HL-60/S4 treated with retinoic acid at 250 ng/mL for 4 days and 3 days (cell line): ENCODE results near the gene EXOSC1.
"Not testable (repeated sequence)": the region's sequence is repeated elsewhere in the genome, so short reads cannot be mapped to it uniquely, and the experiment has no call there.

Source experiments
- in situ Hi-C: fragments of 300-500 bp; cut with MboI; formaldehyde crosslinking; loops from 2 replicates; pipeline ENCODE4 v1.7.0; 2022; ENCODE audit warnings: low sequenced_read_pairs

EXOSC1 gene, protein sequence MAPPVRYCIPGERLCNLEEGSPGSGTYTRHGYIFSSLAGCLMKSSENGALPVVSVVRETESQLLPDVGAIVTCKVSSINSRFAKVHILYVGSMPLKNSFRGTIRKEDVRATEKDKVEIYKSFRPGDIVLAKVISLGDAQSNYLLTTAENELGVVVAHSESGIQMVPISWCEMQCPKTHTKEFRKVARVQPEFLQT

DNA sequence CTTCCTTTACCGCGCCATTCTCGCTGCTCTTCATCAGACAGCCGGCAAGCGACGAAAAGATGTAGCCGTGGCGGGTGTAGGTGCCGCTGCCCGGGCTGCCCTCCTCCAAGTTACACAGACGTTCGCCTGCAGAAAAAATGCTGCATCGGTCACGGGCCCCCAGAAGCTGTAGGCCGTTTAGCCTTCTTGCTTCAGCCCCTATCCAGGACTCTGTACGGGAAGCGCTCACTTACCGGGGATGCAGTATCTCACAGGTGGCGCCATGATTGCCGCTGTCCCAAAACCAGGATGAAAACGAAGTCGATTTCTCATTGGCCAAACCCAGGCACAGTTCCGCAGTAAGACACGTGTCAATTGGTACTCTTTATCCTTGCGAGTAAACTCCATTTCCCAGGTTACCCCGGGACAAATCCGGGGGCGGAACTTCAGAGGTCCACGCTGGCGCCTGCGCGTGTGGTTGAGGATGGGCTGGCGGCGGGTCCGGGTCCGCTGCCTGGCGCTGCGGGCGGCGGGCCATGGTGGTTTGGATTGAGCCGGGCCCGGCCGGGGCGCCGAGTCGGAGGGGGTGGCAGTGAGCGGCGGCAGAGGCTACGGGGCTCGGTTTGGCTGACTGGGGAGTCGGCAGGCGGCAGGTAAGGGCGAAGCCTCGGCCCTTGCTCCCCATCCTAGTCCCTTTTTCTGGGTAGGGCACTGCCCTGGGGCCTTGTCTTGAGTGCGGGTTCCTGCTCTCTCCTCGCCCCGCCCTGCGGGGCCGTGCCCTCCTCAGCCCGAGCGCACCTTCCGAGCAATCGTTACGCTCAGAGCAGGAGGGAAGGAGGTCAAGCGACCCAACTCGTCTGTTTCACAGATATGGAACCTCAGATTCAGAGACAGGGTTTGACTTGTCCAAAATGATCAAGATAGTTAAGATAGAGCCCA is at the start of gene EXOSC1, which contains the start of gene ZDHHC16:
Gene EXOSC1, minus strand, starts transcription at position 285 of the 918 bp plus-strand sequence. Its CDS starts 21 bp downstream, at position 264.
Gene ZDHHC16, plus strand, starts transcription at position 454 of the 918 bp plus-strand sequence. CDS start 5,501 bp downstream, outside the sequence.
- in situ Hi-C loops, result no loop called here

DNA sequence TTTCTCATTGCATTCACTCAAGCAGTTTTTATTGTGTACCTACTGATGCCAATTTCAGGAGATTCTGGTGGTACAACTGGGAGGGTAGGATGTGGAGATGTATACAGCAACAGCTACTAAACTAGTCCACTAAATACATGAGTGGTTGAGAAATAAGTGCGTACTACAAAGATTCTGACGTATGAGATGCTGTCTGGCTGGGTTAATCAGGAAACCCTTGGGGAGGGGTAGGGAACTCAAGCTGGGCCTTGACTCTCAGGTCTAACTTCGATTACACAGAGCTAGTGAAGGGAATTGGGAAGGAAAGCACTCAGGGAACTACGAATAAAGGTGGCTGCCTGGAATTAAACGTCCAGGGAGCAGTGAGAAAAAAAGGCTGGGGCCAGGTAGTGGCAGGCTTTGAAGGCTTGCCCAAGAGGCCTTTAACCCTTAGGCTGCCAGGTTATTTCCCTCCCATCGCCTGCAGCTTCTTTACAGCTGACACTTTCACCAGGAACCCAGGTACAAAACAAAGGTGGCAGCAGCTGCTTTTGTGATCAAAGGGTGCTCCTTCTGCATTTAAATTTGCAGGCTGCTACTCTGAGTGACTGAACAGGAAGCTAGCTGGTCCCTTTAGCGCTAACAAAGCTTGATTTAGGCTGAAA is 49.2 kb upstream of the EXOSC1 start:
- in situ Hi-C loops, result no loop called here

DNA sequence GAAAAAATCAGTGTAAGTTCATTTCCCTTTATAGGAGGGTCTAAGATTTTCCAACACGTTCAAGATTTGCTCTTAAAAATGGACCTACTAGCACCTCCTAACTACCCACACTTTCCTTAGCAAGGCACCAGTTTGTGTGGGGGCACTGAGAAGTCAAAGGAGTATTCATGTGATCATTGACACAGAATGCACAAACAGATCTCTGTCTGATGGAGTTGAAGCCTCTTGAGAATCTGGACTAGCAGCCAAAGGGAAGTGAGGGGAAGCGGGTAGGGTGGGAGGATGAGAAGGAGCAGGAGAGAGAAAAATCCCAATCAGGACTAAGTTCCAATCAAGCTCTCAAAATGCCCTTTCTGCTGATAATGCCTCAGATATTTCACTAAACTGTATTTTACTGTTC is 48.3 kb upstream of the EXOSC1 start:
- in situ Hi-C loops, result no loop called here

DNA sequence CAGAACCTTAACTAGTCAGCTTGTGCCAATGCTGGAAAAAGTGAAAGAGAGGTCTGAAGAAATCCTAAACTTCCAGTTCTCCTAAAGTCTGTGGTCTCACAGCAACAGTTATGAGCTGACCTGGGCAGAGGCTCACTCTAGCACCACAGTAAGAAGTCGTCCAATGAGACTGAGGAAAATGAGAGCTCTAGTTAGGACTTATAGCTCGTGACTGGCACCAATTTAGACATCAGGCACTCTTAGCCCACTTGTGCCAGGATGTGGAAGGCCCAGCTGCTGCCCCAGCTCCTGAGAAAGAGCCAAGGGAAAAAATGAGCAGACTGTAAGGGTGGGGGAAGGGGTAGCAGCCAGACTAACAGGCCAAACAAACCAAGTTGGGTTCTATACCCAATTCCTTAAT is 44.8 kb upstream of the EXOSC1 start:
- in situ Hi-C loops, result no loop called here

DNA sequence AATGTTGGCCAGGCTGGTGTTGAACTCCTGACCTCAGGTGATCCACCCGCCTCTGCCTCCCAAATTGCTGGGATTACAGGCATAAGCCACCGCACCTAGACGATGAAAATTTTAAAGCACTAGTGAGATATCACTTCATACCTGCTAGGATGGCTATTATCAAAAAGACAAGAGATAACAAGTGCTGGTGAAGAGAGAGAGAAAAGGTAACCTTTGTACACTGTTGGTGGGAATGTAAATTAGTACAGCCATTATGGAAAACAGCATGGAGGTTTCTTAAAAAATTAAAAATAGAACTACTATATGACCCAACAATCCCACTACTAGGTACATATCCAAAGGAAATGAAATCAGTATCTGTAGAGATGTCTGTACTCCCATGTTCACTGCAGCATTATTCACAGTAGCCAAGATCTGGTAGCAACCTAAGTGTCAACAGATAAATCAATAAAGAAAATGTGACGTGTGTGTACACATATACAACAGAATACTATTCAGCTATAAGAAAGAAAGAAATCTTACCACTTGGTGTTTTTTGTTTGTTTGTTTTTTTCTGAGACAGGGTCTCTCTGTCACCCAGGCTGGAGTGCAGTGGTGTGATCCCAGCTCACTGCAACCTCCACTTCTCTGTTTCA is 40.0 kb upstream of the EXOSC1 start:
- in situ Hi-C loops, result no loop called here

DNA sequence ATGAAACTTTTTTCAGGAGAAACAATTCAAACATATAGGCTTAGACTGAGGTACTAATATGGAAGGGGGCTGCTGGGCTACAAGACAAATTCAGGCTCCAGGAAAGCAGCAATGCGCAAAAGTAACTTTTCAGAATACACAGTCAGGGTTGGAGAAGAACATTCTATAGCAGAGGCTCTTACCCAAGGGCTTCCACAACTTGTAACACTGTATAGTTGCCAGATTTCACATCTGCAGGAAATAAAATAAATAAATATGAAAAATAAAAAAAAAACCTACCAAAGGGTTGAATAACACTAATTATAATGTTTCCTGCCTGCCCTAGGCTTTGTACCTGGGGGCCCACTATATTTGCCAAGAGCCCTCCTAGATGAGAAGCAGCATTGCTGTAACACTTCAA is 38.1 kb upstream of the EXOSC1 start:
- in situ Hi-C loops, result no loop called here

DNA sequence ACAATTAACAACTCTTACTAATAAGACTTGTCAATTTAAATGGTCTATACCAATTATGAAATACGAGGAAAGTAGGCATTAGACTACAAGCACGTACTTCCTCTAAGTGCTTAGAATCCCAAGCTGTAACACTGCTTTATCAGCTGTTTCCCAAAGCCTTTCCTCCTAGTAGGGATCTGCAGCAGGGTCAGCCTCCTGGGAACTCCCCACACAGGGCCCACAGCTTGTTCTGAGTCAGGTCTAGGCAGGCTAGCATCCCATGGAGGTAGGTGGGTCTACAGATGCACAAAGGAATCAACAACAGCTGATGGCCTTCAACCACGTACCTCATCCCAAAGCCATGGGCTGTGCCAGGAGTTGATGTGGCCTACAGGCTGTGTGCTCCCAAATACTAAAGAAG is 37.7 kb upstream of the EXOSC1 start:
- in situ Hi-C loops, result no loop called here

DNA sequence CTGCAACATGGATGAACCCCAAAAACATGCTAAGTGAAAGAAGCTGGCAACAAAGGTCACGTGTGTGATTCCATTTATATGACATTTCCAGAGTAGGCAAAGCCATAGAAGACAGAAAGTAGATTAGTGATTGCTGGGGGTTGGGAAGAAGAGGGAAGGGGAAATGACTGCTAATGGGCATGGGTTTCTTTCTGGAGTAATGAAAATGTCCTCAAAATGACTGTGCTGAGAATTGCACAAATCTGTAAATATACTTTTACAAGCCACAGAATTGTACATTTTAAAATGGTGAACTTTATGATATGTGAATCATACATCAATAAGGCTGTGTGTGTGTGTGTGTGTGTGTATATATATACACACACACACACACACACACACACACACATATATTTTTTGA is 36.6 kb upstream of the EXOSC1 start:
- in situ Hi-C loops, result no loop called here

DNA sequence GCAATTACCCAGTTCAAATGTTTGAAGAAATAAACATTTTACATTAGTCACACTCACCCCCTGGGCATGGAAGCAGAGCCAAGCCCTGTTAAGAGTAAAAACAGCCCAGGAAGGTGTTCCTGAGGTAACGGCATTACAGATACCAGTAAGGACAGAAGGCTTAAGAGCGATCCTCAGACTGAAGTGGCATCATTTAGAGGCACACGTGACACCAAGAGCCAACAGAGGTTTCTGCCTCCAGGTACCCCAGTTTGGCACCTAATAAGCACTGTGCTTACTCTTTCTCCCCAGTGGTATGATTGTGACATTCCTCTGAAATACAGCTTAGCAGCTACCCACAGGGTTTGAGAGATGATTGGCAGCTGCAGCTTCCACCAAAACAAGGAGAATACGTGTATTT is 35.3 kb upstream of the EXOSC1 start:
- in situ Hi-C loops, result no loop called here

DNA sequence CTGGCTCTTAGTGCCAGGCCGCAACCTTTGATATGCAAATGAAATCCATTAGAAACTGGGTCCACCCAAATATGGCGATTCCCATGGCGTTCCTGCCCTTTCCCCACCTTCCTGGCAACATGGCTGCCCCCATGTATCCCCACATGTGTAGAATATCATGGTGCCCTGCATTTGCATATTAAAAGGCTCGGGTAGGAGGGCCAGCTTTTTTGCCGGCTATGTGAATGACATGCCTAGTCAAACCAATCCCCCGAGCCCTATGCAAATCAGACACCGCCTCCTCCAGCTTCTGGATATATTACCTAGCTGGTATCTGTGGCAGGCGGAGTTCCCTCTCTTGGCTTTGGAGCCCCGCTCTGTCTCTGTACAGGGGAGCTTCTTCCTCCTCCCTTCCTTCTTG is 34.1 kb upstream of the EXOSC1 start:
- in situ Hi-C loops, result no loop called here

DNA sequence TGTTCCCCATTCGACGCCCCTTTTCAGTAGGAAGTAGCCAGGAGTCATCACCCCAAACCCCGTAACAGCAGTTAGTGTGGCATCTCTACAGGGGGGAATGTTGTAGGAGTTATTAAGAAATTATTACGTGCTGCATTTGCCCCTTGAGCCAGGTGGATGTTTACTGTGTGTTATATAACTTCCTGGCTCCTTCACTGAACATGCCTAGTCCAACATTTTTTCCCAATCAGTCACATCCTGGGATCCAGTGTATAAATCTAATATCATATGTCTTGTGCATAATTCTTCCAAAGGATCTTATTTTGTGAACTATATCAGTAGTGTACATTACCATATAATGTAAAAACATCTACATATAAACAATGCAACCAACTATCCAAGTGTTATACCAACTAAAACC is 33.6 kb upstream of the EXOSC1 start:
- in situ Hi-C loops, result not testable (repeated sequence)

DNA sequence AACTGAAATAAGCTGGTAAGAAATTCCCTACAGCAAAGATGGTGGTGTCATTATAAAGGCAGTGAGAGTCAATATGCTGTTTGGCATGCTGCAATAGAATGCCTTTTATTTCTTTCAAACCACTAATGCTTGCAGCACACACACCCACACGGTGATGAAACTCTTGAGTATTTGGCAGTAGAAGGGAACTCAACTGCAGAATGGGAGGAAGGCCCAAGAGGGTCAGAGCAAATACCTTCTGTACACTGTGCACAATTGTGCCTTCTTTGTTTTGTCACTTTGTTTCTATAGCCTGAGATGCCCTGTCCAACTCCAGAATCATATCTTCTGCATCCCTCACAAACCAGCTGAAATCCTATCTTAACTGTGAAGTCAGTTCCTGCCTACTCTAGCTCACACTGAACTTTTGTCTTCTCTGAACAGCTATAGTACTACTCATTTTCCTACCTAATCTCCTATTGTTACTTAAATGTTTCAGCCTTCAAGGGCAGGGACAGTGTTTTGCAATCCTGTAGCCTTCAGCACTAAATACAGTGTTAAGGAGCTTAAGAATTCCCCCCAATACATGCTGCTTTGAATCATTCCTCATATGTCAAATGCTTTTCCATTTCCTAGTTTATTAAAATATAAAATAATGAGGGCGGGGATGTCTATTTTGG is 30.3 kb upstream of the EXOSC1 start:
- in situ Hi-C loops, result no loop called here

DNA sequence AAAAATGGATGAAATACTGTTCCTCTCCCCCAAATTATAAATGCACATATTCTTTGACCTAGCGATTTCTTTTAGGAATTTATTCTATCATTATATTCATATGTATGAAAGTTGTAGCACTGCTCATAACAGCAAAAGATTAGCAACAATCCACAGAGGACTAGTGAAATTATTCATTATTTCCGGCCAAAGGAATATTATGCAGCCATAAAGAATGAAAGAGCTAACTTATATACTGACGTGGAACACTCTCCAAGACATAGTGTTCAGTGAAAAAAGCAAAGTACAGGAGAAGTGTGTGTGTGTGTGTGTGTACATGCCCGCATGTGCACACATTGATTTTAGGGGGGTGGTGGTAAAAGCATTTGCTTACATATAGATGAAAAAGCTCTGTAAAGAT is 29.1 kb upstream of the EXOSC1 start:
- in situ Hi-C loops, result no loop called here

DNA sequence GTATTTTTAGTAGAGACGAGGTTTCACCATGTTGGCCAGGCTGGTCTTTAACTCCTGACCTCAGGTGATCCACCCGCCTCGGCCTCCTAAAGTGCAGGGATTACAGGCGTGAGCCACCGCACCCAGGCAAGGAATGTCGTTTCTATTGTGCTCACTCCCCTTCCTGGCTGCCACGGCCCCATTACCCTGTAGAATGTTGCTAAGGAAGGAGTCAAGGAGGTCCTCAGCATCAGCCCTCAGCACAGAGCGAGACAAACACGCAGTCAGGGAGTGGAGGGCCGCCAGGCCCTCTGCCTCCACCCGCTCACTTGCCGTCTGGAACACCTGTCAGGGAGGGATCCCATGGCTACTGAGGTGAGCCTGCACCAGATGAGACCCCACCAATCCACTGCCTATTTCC is 23.0 kb upstream of the EXOSC1 start:
- in situ Hi-C loops, result not testable (repeated sequence)

DNA sequence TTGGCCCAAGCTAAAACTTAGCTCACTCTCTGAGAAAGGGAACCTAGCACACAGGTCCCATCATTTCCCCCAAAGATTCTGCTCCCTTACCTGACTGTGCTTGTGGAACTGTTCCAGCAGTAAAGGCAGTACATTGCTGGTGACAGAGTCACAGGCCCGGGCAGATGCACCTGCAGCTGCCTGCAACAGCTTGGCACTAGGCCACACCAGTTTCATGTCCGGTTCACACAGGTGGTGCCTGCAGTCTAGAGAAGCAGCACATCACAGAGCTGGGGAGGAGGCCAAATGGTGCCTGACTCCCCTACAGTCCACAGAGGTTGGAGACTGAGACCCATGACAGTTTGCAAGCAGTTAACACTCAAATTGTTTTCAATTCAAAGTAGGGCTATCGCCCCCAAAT is 22.4 kb upstream of the EXOSC1 start:
- in situ Hi-C loops, result no loop called here

DNA sequence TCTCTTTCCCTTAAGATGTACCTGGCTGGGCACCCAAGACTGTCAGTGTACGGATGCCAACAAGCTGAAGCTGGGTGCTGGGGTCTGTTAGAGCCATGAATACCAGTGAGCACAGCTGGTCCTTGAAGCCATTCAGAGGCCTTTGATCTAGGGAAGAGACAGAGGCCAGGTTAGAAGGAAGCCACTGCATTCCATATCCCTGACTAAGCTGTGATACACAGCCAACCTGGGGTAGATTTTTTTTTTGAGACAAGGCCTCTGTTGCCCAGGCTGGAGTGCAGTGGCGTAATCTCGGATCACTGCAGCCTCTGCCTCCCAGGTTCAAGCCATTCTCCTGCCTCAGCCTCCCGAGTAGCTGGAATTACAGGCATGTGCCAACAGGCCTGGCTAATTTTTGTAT is 20.9 kb upstream of the EXOSC1 start:
- in situ Hi-C loops, result no loop called here

DNA sequence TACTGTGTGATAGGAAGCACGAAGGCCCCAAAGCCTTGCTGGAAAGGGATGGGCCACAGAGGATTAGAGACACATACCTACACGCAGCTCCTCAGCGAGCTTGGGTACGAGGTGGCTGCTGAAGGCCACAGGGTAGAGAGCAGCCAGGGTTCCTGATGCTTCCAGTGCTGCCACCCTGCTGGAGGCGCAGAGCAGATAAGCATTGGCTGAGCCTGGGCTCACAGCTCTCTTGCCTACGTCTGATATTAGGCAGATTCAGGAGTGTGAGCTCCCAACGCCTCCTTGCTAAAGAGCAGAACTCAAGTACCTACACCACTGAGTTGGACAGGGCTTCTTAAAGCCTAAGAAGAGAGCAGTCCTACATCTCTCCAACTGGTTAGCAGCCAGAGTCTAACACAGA is 20.2 kb upstream of the EXOSC1 start:
- in situ Hi-C loops, result no loop called here

DNA sequence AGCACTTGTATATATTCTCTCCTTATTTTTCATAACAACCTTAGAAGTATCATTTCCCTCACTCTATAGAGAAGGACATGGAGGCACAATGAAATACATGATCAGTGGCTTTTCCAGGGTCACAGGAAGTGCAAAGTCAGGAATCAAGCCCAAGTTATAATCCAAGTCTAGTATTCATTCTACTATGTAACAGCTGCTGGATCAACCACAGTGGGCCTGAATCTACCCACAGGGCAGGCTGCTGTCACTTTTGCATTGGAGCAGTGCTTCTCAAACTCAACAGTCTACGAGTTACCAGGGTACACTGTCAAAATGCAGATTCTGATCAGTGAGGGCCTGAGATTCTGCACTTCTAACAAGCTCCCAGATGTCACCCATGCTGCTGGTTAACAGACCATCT is 18.4 kb upstream of the EXOSC1 start:
- in situ Hi-C loops, result no loop called here

DNA sequence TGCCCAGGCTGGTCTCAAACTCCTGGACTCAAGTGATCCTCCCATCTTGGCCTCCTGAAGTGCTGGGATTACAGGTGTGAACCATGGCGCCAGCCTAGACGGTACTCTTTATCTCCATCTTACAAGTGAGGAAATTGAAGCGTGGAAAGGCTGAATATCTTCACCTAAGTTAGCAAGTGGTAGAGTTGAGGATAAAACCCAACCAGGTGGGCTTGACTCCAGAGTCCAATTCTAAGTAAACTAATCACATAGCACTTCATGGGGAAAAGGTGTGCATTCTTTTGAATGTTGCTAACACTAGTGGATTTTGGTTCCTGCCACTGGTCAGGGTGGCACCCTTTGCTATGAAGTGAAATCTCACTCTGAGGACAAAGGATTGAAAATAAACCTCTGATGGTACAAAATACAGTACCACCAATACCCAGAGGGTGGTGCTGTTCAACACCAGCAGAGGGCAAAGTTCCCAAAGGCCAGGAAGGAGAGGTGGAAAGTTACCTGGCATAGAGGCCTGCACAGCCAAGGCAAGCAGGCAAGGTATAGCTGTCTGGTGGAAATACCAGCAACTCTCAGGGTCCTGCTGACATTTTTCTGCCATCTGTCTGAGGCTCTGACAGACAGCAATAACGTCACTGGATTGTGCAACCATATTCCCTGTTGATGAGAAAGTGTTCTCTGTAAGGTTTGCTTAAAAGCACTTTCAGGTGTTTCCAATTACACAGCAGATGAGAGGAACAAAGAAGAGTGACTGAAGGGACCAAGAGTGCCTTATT is 17.7 kb upstream of the EXOSC1 start:
- in situ Hi-C loops, result no loop called here

DNA sequence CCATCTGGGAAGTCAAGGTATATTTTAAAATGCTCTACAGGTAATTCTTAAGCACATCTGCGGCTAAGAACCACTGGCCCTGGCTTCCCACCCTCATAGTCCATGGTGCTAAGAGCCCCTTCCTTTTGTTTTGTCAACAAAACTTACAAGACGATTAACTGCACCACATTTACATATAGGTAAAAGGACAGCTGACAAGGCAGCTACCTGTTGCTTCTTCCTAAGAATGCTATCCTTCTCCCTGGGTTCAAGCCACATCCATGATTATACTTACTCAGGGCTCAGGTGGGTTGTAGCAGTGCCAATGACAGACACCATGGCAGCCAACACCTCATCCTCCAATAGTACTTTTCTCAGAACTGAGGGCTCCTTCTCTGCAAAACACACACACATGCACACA is 16.5 kb upstream of the EXOSC1 start:
- in situ Hi-C loops, result no loop called here
